ENCODE data around the gene TMTC1. TPM values are rescaled to one million over a fixed set of nuclear protein-coding genes. Genes with fewer than 3 reads are reported as not detected.
"Not testable (repeated sequence)": the region's sequence is repeated elsewhere in the genome, so short reads cannot be mapped to it uniquely, and the experiment has no call there.

TMTC1 gene
- polyA plus RNA-seq, 1 donor (not counting 4 experiments of a cell fraction or from before 2014, with no cell fraction given), result 3.7 TPM

GRCh38 chr12:29556363-29556762, 227.4 kb downstream of the TMTC1 start:
- H3K36me3 ChIP-seq (ENCODE audit: control insufficient read depth in 2 of 2, extremely low read depth in 1 of 2, insufficient read depth in 2 of 2, low read length in 2 of 2), result no peaks in the 10 kb centered on the region
- no peak overlapping the region for H3K4me3 ChIP-seq (ENCODE audit: control insufficient read depth in 2 of 3, extremely low read depth in 1 of 3, insufficient read depth in 2 of 3, low read depth in 1 of 3, low read length in 3 of 3)
- H3K4me2 ChIP-seq (ENCODE audit: control insufficient read depth, extremely low read depth, insufficient read depth, low read depth, low read length), result no peak overlapping the region
- dilution Hi-C loops (cut with MboI; ENCODE audit: extremely low pct_ligation_motif_present, low sequenced_read_pairs), result no loop called here
- H3K9me1 ChIP-seq (ENCODE audit: control insufficient read depth, extremely low read depth, insufficient read depth, low read length), result no peaks in the 10 kb centered on the region
- no peak overlapping the region for H3K9ac ChIP-seq (ENCODE audit: control insufficient read depth, extremely low read depth, insufficient read depth, low read length)
- no peaks in the 10 kb centered on the region for H3K9me3 ChIP-seq (ENCODE audit: control insufficient read depth, low read depth, low read length)
- H2AFZ ChIP-seq (ENCODE audit: control insufficient read depth, low read length), result no peak overlapping the region
- no peak for TF ChIP-seq EZH2 (IDR thresholded peaks at IDR 0.05; ENCODE audit: low read length)
- TF ChIP-seq CTCF (optimal IDR thresholded peaks at IDR 0.05 in 1 of 3, IDR thresholded peaks at IDR 0.05 in 1 of 3, conservative IDR thresholded peaks at IDR 0.05 in 1 of 3; ENCODE audit: extremely low read depth in 1 of 3, insufficient read depth in 2 of 3, low read length in 3 of 3), result no peak
- H3K27ac ChIP-seq (ENCODE audit: control insufficient read depth, insufficient read depth, low read length), result no peak overlapping the region
- no peaks in the 10 kb centered on the region for H3K27me3 ChIP-seq (ENCODE audit: control insufficient read depth, extremely low read depth, insufficient read depth, low read length)
- no peaks in the 10 kb centered on the region for H3K79me2 ChIP-seq (ENCODE audit: control insufficient read depth, insufficient read depth, low read length)
- FAIRE-seq (no peak), DNase-seq (ENCODE audit: low read depth, low spot score) (no peak)
- no peaks in the 10 kb centered on the region for H4K20me1 ChIP-seq (ENCODE audit: control insufficient read depth, extremely low read depth, insufficient read depth, low read length)
- no peaks in the 10 kb centered on the region for H3K4me1 ChIP-seq (ENCODE audit: control insufficient read depth, extremely low read depth, insufficient read depth, low read length)

GRCh38 chr12:29555451-29555850, 228.3 kb downstream of the TMTC1 start:
- H3K9ac ChIP-seq (ENCODE audit: control insufficient read depth, extremely low read depth, insufficient read depth, low read length); H3K4me1 ChIP-seq (ENCODE audit: control insufficient read depth, extremely low read depth, insufficient read depth, low read length); H3K36me3 ChIP-seq (ENCODE audit: control insufficient read depth in 2 of 2, extremely low read depth in 1 of 2, insufficient read depth in 2 of 2, low read length in 2 of 2); H3K27me3 ChIP-seq (ENCODE audit: control insufficient read depth, extremely low read depth, insufficient read depth, low read length); H3K9me3 ChIP-seq (ENCODE audit: control insufficient read depth, low read depth, low read length); dilution Hi-C loops (cut with MboI; ENCODE audit: extremely low pct_ligation_motif_present, low sequenced_read_pairs); H3K4me3 ChIP-seq (ENCODE audit: control insufficient read depth in 2 of 3, extremely low read depth in 1 of 3, insufficient read depth in 2 of 3, low read depth in 1 of 3, low read length in 3 of 3); H3K79me2 ChIP-seq (ENCODE audit: control insufficient read depth, insufficient read depth, low read length); H3K9me1 ChIP-seq (ENCODE audit: control insufficient read depth, extremely low read depth, insufficient read depth, low read length); H4K20me1 ChIP-seq (ENCODE audit: control insufficient read depth, extremely low read depth, insufficient read depth, low read length); FAIRE-seq; DNase-seq (ENCODE audit: low read depth, low spot score); H2AFZ ChIP-seq (ENCODE audit: control insufficient read depth, low read length); H3K4me2 ChIP-seq (ENCODE audit: control insufficient read depth, extremely low read depth, insufficient read depth, low read depth, low read length); H3K27ac ChIP-seq (ENCODE audit: control insufficient read depth, insufficient read depth, low read length): not testable (repeated sequence)

GRCh38 chr12:29552994-29553748, 230.6 kb downstream of the TMTC1 start:
- H4K20me1 ChIP-seq (ENCODE audit: control insufficient read depth, extremely low read depth, insufficient read depth, low read length), result no peaks in the 10 kb centered on the region
- no peaks in the 10 kb centered on the region for H3K79me2 ChIP-seq (ENCODE audit: control insufficient read depth, insufficient read depth, low read length)
- H3K9me3 ChIP-seq (ENCODE audit: control insufficient read depth, low read depth, low read length), result no peaks in the 10 kb centered on the region
- DNase-seq (ENCODE audit: low read depth, low spot score) (no peak), FAIRE-seq (no peak)
- H3K4me3 ChIP-seq (ENCODE audit: control insufficient read depth in 2 of 3, extremely low read depth in 1 of 3, insufficient read depth in 2 of 3, low read depth in 1 of 3, low read length in 3 of 3), result no peak overlapping the region
- H3K36me3 ChIP-seq (ENCODE audit: control insufficient read depth in 2 of 2, extremely low read depth in 1 of 2, insufficient read depth in 2 of 2, low read length in 2 of 2), result no peaks in the 10 kb centered on the region
- dilution Hi-C loops (cut with MboI; ENCODE audit: extremely low pct_ligation_motif_present, low sequenced_read_pairs), result no loop called here
- H3K27ac ChIP-seq (ENCODE audit: control insufficient read depth, insufficient read depth, low read length), result no peak overlapping the region
- H3K27me3 ChIP-seq (ENCODE audit: control insufficient read depth, extremely low read depth, insufficient read depth, low read length), result no peaks in the 10 kb centered on the region
- no peaks in the 10 kb centered on the region for H3K9me1 ChIP-seq (ENCODE audit: control insufficient read depth, extremely low read depth, insufficient read depth, low read length)
- no peak overlapping the region for H3K9ac ChIP-seq (ENCODE audit: control insufficient read depth, extremely low read depth, insufficient read depth, low read length)
- no peak overlapping the region for H3K4me2 ChIP-seq (ENCODE audit: control insufficient read depth, extremely low read depth, insufficient read depth, low read depth, low read length)
- H2AFZ ChIP-seq (ENCODE audit: control insufficient read depth, low read length), result no peak overlapping the region
- no peaks in the 10 kb centered on the region for H3K4me1 ChIP-seq (ENCODE audit: control insufficient read depth, extremely low read depth, insufficient read depth, low read length)
- TF ChIP-seq CTCF (optimal IDR thresholded peaks at IDR 0.05 in 1 of 3, IDR thresholded peaks at IDR 0.05 in 1 of 3, conservative IDR thresholded peaks at IDR 0.05 in 1 of 3; ENCODE audit: extremely low read depth in 1 of 3, insufficient read depth in 2 of 3, low read length in 3 of 3) (no peak), EZH2 (IDR thresholded peaks at IDR 0.05; ENCODE audit: low read length) (no peak)
